KOPT-K1 (cell line): ENCODE data around the gene PRKAR1B.
A peak's percentile ranks its signal among the peaks of the same experiment; 100 is the strongest.

Source experiments
- H3K27ac ChIP-seq: fragments of 200-600 bp; sonication (generic); 2 replicates; pipeline ENCODE4 v1.5.1; 2016; ENCODE audit warnings: antibody characterized with exemption, mild to moderate bottlenecking, low read depth, low read length; ENCODE audit not compliant: poor library complexity, severe bottlenecking
- H3K36me3 ChIP-seq: fragments of 200-600 bp; sonication (generic); 2 replicates; pipeline ENCODE4 v1.5.1; 2017; ENCODE audit warnings: antibody characterized with exemption, mild to moderate bottlenecking, low read length, moderate library complexity; ENCODE audit not compliant: insufficient read depth
- H3K9me3 ChIP-seq: fragments of 200-600 bp; sonication (generic); 2 replicates; pipeline ENCODE4 v1.5.1; 2017; ENCODE audit warnings: antibody characterized with exemption, low read length, mild to moderate bottlenecking; ENCODE audit not compliant: insufficient read depth, poor library complexity, severe bottlenecking

The PRKAR1B gene

GRCh38 chr7:725223-726005 is 1.7 kb downstream of the PRKAR1B start:
- Histone ChIP-seq H3K36me3 (peaks cover 54% of the 10 kb centered on the region), H3K27ac (peak overlapping the region; percentile 86), H3K9me3 (peaks cover 53% of the 10 kb centered on the region)

GRCh38 chr7:724298-724697 is 2.8 kb downstream of the PRKAR1B start:
- peaks cover 43% of the 10 kb centered on the region for H3K36me3 ChIP-seq
- H3K9me3 ChIP-seq: peaks cover 53% of the 10 kb centered on the region
- H3K27ac ChIP-seq: no peak overlapping the region

GRCh38 chr7:723541-723940 is 3.5 kb downstream of the PRKAR1B start:
- peaks cover 40% of the 10 kb centered on the region for H3K36me3 ChIP-seq
- no peak overlapping the region for H3K27ac ChIP-seq
- H3K9me3 ChIP-seq: peaks cover 53% of the 10 kb centered on the region

- Histone ChIP-seq H3K27ac (no peak overlapping the region), H3K36me3 (peaks cover 40% of the 10 kb centered on the region), H3K9me3 (peaks cover 53% of the 10 kb centered on the region)
Measured at GRCh38 chr7:721619-722248, 5.3 kb downstream of the PRKAR1B start.

- no peak overlapping the region for H3K27ac ChIP-seq
- peaks cover 2% of the 10 kb centered on the region; the same call in 1 of the 2 replicates for H3K36me3 ChIP-seq
- H3K9me3 ChIP-seq: peaks cover 8% of the 10 kb centered on the region
Measured at GRCh38 chr7:716636-717035, 10.4 kb downstream of the PRKAR1B start.

GRCh38 chr7:716222-716621 is 10.9 kb downstream of the PRKAR1B start:
- Histone ChIP-seq H3K9me3 (peaks cover 4% of the 10 kb centered on the region), H3K36me3 (peaks cover 2% of the 10 kb centered on the region; the same call in 1 of the 2 replicates), H3K27ac (no peak overlapping the region)

- H3K27ac ChIP-seq: no peak overlapping the region
- peaks cover 18% of the 10 kb centered on the region; the same call in 1 of the 2 replicates for H3K36me3 ChIP-seq
- no peaks in the 10 kb centered on the region for H3K9me3 ChIP-seq
Measured at GRCh38 chr7:714251-714671, 12.8 kb downstream of the PRKAR1B start.

GRCh38 chr7:713488-714230 is 13.4 kb downstream of the PRKAR1B start:
- Histone ChIP-seq H3K36me3 (peaks cover 18% of the 10 kb centered on the region; the same call in 1 of the 2 replicates), H3K27ac (no peak overlapping the region), H3K9me3 (no peaks in the 10 kb centered on the region)

GRCh38 chr7:713139-713457 is 14.0 kb downstream of the PRKAR1B start:
- Histone ChIP-seq H3K36me3 (peaks cover 20% of the 10 kb centered on the region; the same call in 1 of the 2 replicates), H3K27ac (no peak overlapping the region), H3K9me3 (no peaks in the 10 kb centered on the region)

GRCh38 chr7:712381-713138 is 14.5 kb downstream of the PRKAR1B start:
- H3K9me3 ChIP-seq: no peaks in the 10 kb centered on the region
- no peak overlapping the region for H3K27ac ChIP-seq
- H3K36me3 ChIP-seq: peaks cover 25% of the 10 kb centered on the region; the same call in 1 of the 2 replicates

- H3K36me3 ChIP-seq: peaks cover 31% of the 10 kb centered on the region; the same call in 1 of the 2 replicates
- no peak overlapping the region for H3K27ac ChIP-seq
- no peaks in the 10 kb centered on the region for H3K9me3 ChIP-seq
Measured at GRCh38 chr7:711922-712380, 15.1 kb downstream of the PRKAR1B start.

- Histone ChIP-seq H3K27ac (no peak overlapping the region), H3K9me3 (no peaks in the 10 kb centered on the region), H3K36me3 (peaks cover 35% of the 10 kb centered on the region; the same call in 1 of the 2 replicates)
Measured at GRCh38 chr7:711093-711921, 15.8 kb downstream of the PRKAR1B start.

GRCh38 chr7:710161-710560 is 16.9 kb downstream of the PRKAR1B start:
- Histone ChIP-seq H3K36me3 (peaks cover 35% of the 10 kb centered on the region; the same call in 1 of the 2 replicates), H3K27ac (no peak overlapping the region), H3K9me3 (no peaks in the 10 kb centered on the region)
